ENCODE data around the gene EEF2K. TPM values are rescaled to one million over a fixed set of nuclear protein-coding genes. Genes with fewer than 3 reads are reported as not detected.

The EEF2K gene
- polyA plus RNA-seq, 2 of the 4 experiments (the other 2 are of a cell fraction): 8.2 to 9.4 TPM

GRCh38 chr16:22189473-22190080 is 16.5 kb upstream of the EEF2K start:
- no peak for DNase-seq (ENCODE audit: low read depth in 1 of 2, low spot score in 1 of 2)
- FAIRE-seq: no peak
- no peak for ATAC-seq
- Histone ChIP-seq H3K27ac (peak overlapping the region; percentile 50 to 77; a peak in 5 of 6 replicates), H3K4me2 (peak overlapping the region; percentile 94), H3K4me1 (peaks cover 10% of the 10 kb centered on the region), H3K9me3 (no peaks in the 10 kb centered on the region), H3K4me3 (peak overlapping the region; percentile 80)
- CTCF ChIA-PET: interaction anchor here (0.8 to 24.4 kb wide), 39 partner anchors 8 to 247 kb away, joined by 3 to 320 read pairs (median 9); partner anchors contain the start of genes EEF2K, MOSMO, PDZD9 and POLR3E
- WGBS (ENCODE audit: missing lambda C conversion rate): 25% methylated on average over 18 of the region's 18 CpGs
- TF ChIP-seq GATA3 (IDR thresholded peaks at IDR 0.05; ENCODE audit: borderline replicate concordance) (no peak), RNF2 (IDR thresholded peaks at IDR 0.05; ENCODE audit: borderline replicate concordance, low read depth) (no peak), EP300 (IDR thresholded peaks at IDR 0.05) (no peak), HOXB13 (CRISPR knock-in tag; IDR thresholded peaks at IDR 0.05; ENCODE audit: low read depth) (no peak), ELK1 (IDR thresholded peaks at IDR 0.05; ENCODE audit: low read depth, low read length) (no peak), SMC3 (IDR thresholded peaks at IDR 0.05) (no peak), USF2 (IDR thresholded peaks at IDR 0.05) (no peak), MAZ (IDR thresholded peaks at IDR 0.05; ENCODE audit: borderline replicate concordance, low read depth, low read length) (no peak), BCL3 (IDR thresholded peaks at IDR 0.05) (no peak)
- POLR2A ChIA-PET: no interaction called here

- CTCF ChIA-PET: interaction anchor here (0.5 to 24.4 kb wide), 18 partner anchors 10 to 904 kb away, joined by 3 to 320 read pairs (median 16); partner anchors contain the start of genes EEF2K, MOSMO, PDZD9 and POLR3E
- DNase-seq (ENCODE audit: low read depth in 1 of 2, low spot score in 1 of 2) (peak; percentile 81 to 100), ATAC-seq (peak; percentile 64 to 85), FAIRE-seq (no peak)
- under 1% methylated on average over 47 of the region's 72 CpGs for WGBS (ENCODE audit: missing lambda C conversion rate)
- peak overlapping the region; percentile 50 to 77 for H3K27ac ChIP-seq
- POLR2A ChIA-PET: interaction anchor here (1.5 to 2.1 kb wide), 2 partner anchors 108 to 237 kb away, joined by 6 to 7 read pairs; partner anchors contain the start of gene UQCRC2
- H3K4me2 ChIP-seq: peak overlapping the region; percentile 94
- peaks cover 12% of the 10 kb centered on the region for H3K4me1 ChIP-seq
- H3K4me3 ChIP-seq: peak overlapping the region; percentile 80
- H3K9me3 ChIP-seq: no peaks in the 10 kb centered on the region
- TF ChIP-seq FOSL2 (IDR thresholded peaks at IDR 0.05) (no peak), FOSL2 (CRISPR knock-in tag; IDR thresholded peaks at IDR 0.05) (no peak), CBX8 (IDR thresholded peaks at IDR 0.05) (no peak), FOXS1 (CRISPR knock-in tag; IDR thresholded peaks at IDR 0.05) (no peak), ELK1 (IDR thresholded peaks at IDR 0.05; ENCODE audit: low read depth, low read length) (no peak), PBX3 (IDR thresholded peaks at IDR 0.05) (peak; percentile 78; the same call in 1 of the 2 replicates), HOXB13 (CRISPR knock-in tag; IDR thresholded peaks at IDR 0.05; ENCODE audit: low read depth) (no peak), MAX (IDR thresholded peaks at IDR 0.05) (0 out of 2 replicates have a peak, but pooled peaks have one; percentile 27), CHD2 (IDR thresholded peaks at IDR 0.05; ENCODE audit: low read length, partially characterized antibody) (no peak), RFX5 (IDR thresholded peaks at IDR 0.05) (no peak), ZC3H11A (IDR thresholded peaks at IDR 0.05) (no peak), EHMT2 (IDR thresholded peaks at IDR 0.05; ENCODE audit: low read depth) (no peak), CBX2 (IDR thresholded peaks at IDR 0.05; ENCODE audit: borderline replicate concordance, low read depth) (no peak), KDM5A (IDR thresholded peaks at IDR 0.05) (no peak), POLR2A (IDR thresholded peaks at IDR 0.05; ENCODE audit: low read length) (peak; percentile 28; the same call in 1 of the 2 replicates), BHLHE40 (IDR thresholded peaks at IDR 0.05; ENCODE audit: low read depth, low read length) (no peak), CEBPB (IDR thresholded peaks at IDR 0.05) (no peak), MYC (IDR thresholded peaks at IDR 0.05; ENCODE audit: borderline replicate concordance, low read length) (no peak), TFCP2L1 (CRISPR knock-in tag; IDR thresholded peaks at IDR 0.05) (no peak), CTCF (IDR thresholded peaks at IDR 0.05) (no peak), ATOH8 (CRISPR knock-in tag; IDR thresholded peaks at IDR 0.05; ENCODE audit: low read depth) (no peak)
Measured at GRCh38 chr16:22190081-22190775, 15.8 kb upstream of the EEF2K start.
